GM23248 (cell line): ENCODE data around the gene OR10G8. TPM values are rescaled to one million over a fixed set of nuclear protein-coding genes. Genes with fewer than 3 reads are reported as not detected.

Experiments used
- DNase-seq: peaks from one replicate; pipeline ENCODE4 v3.0.0-alpha.2; 2015
- H2AFZ ChIP-seq: fragments of 200-600 bp; sonication (generic); 2 replicates; pipeline ENCODE4 v1.6.1; 2016; ENCODE audit warnings: antibody characterized with exemption
- H3F3A ChIP-seq: fragments of 200-600 bp; sonication (generic); 2 replicates; pipeline ENCODE4 v1.6.1; 2016; ENCODE audit warnings: mild to moderate bottlenecking, antibody characterized with exemption, mixed run types; ENCODE audit not compliant: insufficient read depth
- H3K27ac ChIP-seq: fragments of 200-600 bp; sonication (generic); 2 replicates; pipeline ENCODE4 v1.5.1; 2016; ENCODE audit warnings: mild to moderate bottlenecking
- H3K27me3 ChIP-seq: fragments of 200-600 bp; sonication (generic); replicated peaks from 2 replicates; pipeline ENCODE4 v1.6.1; 2016; ENCODE audit warnings: mild to moderate bottlenecking; ENCODE audit not compliant: insufficient read depth
- H3K36me3 ChIP-seq: fragments of 200-600 bp; sonication (generic); 2 replicates; pipeline ENCODE4 v1.6.1; 2016; ENCODE audit warnings: low read depth, mild to moderate bottlenecking
- H3K4me1 ChIP-seq: fragments of 200-600 bp; sonication (generic); 2 replicates; pipeline ENCODE4 v1.6.1; 2016; ENCODE audit warnings: mild to moderate bottlenecking; ENCODE audit not compliant: insufficient read depth
- H3K4me2 ChIP-seq: fragments of 200-600 bp; sonication (generic); one replicate; pipeline ENCODE4 v1.6.1; 2016; ENCODE audit warnings: mild to moderate bottlenecking; ENCODE audit not compliant: unreplicated experiment
- H3K4me3 ChIP-seq: fragments of 200-600 bp; sonication (generic); 2 replicates; pipeline ENCODE4 v1.5.1; 2016; ENCODE audit warnings: mild to moderate bottlenecking
- H3K79me2 ChIP-seq: fragments of 200-600 bp; sonication (generic); 2 replicates; pipeline ENCODE4 v1.6.1; 2016; ENCODE audit warnings: mild to moderate bottlenecking; ENCODE audit not compliant: insufficient read depth
- H3K9ac ChIP-seq: fragments of 200-600 bp; sonication (generic); 2 replicates; pipeline ENCODE4 v1.6.1; 2016; ENCODE audit warnings: mild to moderate bottlenecking
- H3K9me2 ChIP-seq: fragments of 200-600 bp; sonication (generic); 2 replicates; pipeline ENCODE4 v1.6.1; 2016; ENCODE audit warnings: mixed run types, mild to moderate bottlenecking, moderate library complexity; ENCODE audit not compliant: insufficient read depth
- H3K9me3 ChIP-seq: fragments of 200-600 bp; sonication (generic); one replicate; pipeline ENCODE4 v1.6.1; 2017; ENCODE audit warnings: low read depth
- H4K20me1 ChIP-seq: fragments of 200-600 bp; sonication (generic); 2 replicates; pipeline ENCODE4 v1.6.0; 2016; ENCODE audit not compliant: insufficient read depth
- EZH2 ChIP-seq: fragments of 200-600 bp; sonication (generic); IDR thresholded peaks from 2 replicates; pipeline ENCODE4 v1.6.1; 2018; ENCODE audit warnings: antibody characterized with exemption, mild to moderate bottlenecking; ENCODE audit not compliant: insufficient read depth, poor library complexity, severe bottlenecking
- EZH2phosphoT487 ChIP-seq: fragments of 200-600 bp; sonication (generic); IDR thresholded peaks from 2 replicates; pipeline ENCODE4 v1.6.1; 2018; ENCODE audit warnings: antibody characterized with exemption, moderate library complexity, mild to moderate bottlenecking, low read depth; ENCODE audit not compliant: insufficient read depth
- WGBS, 2 experiments: methylation state at CpG; one replicate each; pipeline ENCODE4 v1.1.6; 2015 to 2017; ENCODE audit warnings: low lambda C conversion rate in 2 of 2, low coverage in 1 of 2; ENCODE audit errors: missing lambda C conversion rate in 2 of 2; 5-methylcytosine and 5-hydroxymethylcytosine counted together
- in situ Hi-C: fragments of 300-500 bp; cut with MboI; formaldehyde crosslinking; loops from 2 replicates; pipeline ENCODE4 v1.15.0; 2020
- polyA plus RNA-seq: library from polyadenylated mRNA; unstranded; fragments of >200 nt; fragmentation: Nextera tagmentation; extraction: Ambion mirVana; gene quantifications from 2 replicates; pipeline ENCODE4 v1.2.1, GENCODE V29; 2016
- total RNA-seq: library from RNA; depleted of rRNA; stranded (reverse); fragments of >200 nt; shearing (Covaris generic); gene quantifications from 2 replicates; pipeline ENCODE4 v1.2.3, GENCODE V29; 2014

OR10G8 gene
- total and polyA plus RNA-seq, 2 experiments from 2014 or later: not detected

GRCh38 chr11:124074554-124074953 is 48.0 kb downstream of the OR10G8 start:
- H3F3A ChIP-seq: no peaks in the 10 kb centered on the region
- in situ Hi-C loops: loop anchor here (10.0 to 25.0 kb wide), 2 partner anchors 120 to 513 kb away; no protein-coding TSS in a partner anchor
- no peaks in the 10 kb centered on the region for H3K4me1 ChIP-seq
- H3K9me3 ChIP-seq: no peaks in the 10 kb centered on the region
- no peaks in the 10 kb centered on the region for H3K9me2 ChIP-seq
- no peak overlapping the region for H2AFZ ChIP-seq
- no peaks in the 10 kb centered on the region for H4K20me1 ChIP-seq
- DNase-seq: no peak
- TF ChIP-seq EZH2: no peak
- no peak for TF ChIP-seq EZH2phosphoT487
- peaks cover 54% of the 10 kb centered on the region for H3K27me3 ChIP-seq
- H3K79me2 ChIP-seq: no peaks in the 10 kb centered on the region
- no peaks in the 10 kb centered on the region for H3K36me3 ChIP-seq
- H3K4me2 ChIP-seq: no peak overlapping the region
- H3K4me3 ChIP-seq: no peak overlapping the region
- no peak overlapping the region for H3K27ac ChIP-seq
- no peak overlapping the region for H3K9ac ChIP-seq
- 89% methylated on average over 5 of the region's 5 CpGs for WGBS, 2 experiments

DNA sequence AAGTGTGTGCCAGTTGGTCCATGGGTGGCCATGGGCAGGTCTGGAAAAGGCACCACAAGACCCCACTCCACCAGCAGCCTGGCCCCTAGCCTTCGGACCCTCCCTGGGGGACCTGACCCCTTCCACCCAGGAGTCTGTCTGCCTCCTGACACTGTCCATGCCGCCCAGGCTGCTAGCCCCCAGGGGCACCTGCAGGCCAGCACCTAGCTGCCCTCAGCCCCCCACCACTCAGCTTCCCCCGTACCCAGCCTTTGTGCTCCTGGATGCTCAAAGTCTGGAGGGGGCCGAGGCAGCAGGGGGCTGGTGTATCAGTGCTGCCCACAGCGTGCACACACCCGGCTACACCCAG is 48.9 kb downstream of the OR10G8 start:
- DNase-seq: no peak
- peak overlapping the region; percentile 59 for H3K4me2 ChIP-seq
- no peaks in the 10 kb centered on the region for H4K20me1 ChIP-seq
- no peaks in the 10 kb centered on the region for H3K9me3 ChIP-seq
- no peak overlapping the region for H3K27ac ChIP-seq
- in situ Hi-C loops: loop anchor here (10.0 kb wide), 1 partner anchor 119 kb away; no protein-coding TSS in a partner anchor
- no peaks in the 10 kb centered on the region for H3K4me1 ChIP-seq
- no peak overlapping the region for H3K4me3 ChIP-seq
- H2AFZ ChIP-seq: no peak overlapping the region
- H3F3A ChIP-seq: no peaks in the 10 kb centered on the region
- no peak overlapping the region for H3K9ac ChIP-seq
- no peaks in the 10 kb centered on the region for H3K36me3 ChIP-seq
- peaks cover 50% of the 10 kb centered on the region for H3K27me3 ChIP-seq
- 45 to 47% methylated on average over 6 of the region's 6 CpGs for WGBS, 2 experiments
- no peak for TF ChIP-seq EZH2
- TF ChIP-seq EZH2phosphoT487: no peak
- no peaks in the 10 kb centered on the region for H3K9me2 ChIP-seq
- H3K79me2 ChIP-seq: no peaks in the 10 kb centered on the region

GRCh38 chr11:124075841-124076651 is 49.4 kb downstream of the OR10G8 start:
- Histone ChIP-seq H3K4me1 (no peaks in the 10 kb centered on the region), H3K4me3 (peak overlapping the region; percentile 57), H3K36me3 (no peaks in the 10 kb centered on the region), H2AFZ (peak overlapping the region; percentile 70), H3K9ac (no peak overlapping the region), H3K27ac (no peak overlapping the region), H3K4me2 (peak overlapping the region; percentile 59), H3K27me3 (peaks cover 47% of the 10 kb centered on the region), H3K9me2 (no peaks in the 10 kb centered on the region), H4K20me1 (no peaks in the 10 kb centered on the region), H3K9me3 (no peaks in the 10 kb centered on the region), H3F3A (no peaks in the 10 kb centered on the region), H3K79me2 (no peaks in the 10 kb centered on the region)
- TF ChIP-seq EZH2phosphoT487 (no peak), EZH2 (no peak)
- 1 to 4% methylated on average over 30 to 33 of the region's 36 CpGs for WGBS, 2 experiments
- in situ Hi-C loops: loop anchor here (10.0 kb wide), 1 partner anchor 119 kb away; no protein-coding TSS in a partner anchor
- DNase-seq: peak; percentile 49

DNA sequence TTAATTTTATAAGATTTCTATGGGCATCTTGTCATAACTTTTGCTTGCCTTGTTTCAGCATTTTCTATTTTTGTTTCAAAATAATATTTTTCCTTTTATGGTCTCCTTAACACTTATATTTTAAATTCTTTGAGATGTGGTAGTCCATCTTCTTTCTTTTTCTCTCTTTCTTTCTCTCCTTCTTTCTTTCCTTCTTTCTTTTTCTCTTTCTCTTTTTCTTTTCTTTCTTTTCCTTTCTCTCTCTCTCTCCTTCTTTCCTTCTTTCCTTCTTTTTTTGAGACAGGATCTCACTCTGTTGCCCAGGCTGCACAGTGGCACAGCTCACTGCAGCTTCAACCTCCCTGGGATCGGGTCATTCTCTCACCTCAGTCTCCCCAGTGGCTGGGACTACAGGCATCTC is 50.7 kb downstream of the OR10G8 start:
- no peaks in the 10 kb centered on the region for H3F3A ChIP-seq
- in situ Hi-C loops: loop anchor here (10.0 kb wide), 1 partner anchor 118 kb away; no protein-coding TSS in a partner anchor
- H4K20me1 ChIP-seq: no peaks in the 10 kb centered on the region
- TF ChIP-seq EZH2phosphoT487 (no peak), EZH2 (no peak)
- H3K79me2 ChIP-seq: no peaks in the 10 kb centered on the region
- no peaks in the 10 kb centered on the region for H3K36me3 ChIP-seq
- H3K4me2 ChIP-seq: no peak overlapping the region
- WGBS, 2 experiments: 66 to 89% methylated on average over 1 of the region's 1 CpG
- H3K27ac ChIP-seq: no peak overlapping the region
- no peak overlapping the region for H2AFZ ChIP-seq
- H3K9me3 ChIP-seq: no peaks in the 10 kb centered on the region
- no peak overlapping the region for H3K4me3 ChIP-seq
- H3K27me3 ChIP-seq: peaks cover 55% of the 10 kb centered on the region
- no peaks in the 10 kb centered on the region for H3K9me2 ChIP-seq
- no peaks in the 10 kb centered on the region for H3K4me1 ChIP-seq
- no peak overlapping the region for H3K9ac ChIP-seq
- no peak for DNase-seq
